ENCODE data around the gene GPS2. TPM values are rescaled to one million over a fixed set of nuclear protein-coding genes. Genes with fewer than 3 reads are reported as not detected.

Gene GPS2
- total and polyA plus RNA-seq, 2 donors (not counting 3 experiments of a cell fraction or from before 2014, with no cell fraction given), result 51.6 to 132 TPM

DNA sequence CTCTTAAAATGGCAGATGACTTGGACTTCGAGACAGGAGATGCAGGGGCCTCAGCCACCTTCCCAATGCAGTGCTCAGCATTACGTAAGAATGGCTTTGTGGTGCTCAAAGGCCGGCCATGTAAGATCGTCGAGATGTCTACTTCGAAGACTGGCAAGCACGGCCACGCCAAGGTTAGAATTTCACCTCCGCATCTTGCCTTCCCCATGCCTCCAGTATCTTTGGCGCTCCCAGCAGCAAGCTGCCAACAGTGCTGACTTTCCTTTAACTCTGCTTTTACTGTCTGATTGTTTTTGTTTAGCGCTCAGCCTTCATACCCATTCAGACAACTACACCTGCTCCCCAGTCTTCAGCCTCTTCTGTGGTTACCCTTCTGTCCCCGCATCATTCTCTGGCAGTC, 5.5 kb downstream of the GPS2 start:
- Histone ChIP-seq H3K4me1 (ENCODE audit: control insufficient read depth, extremely low read depth, insufficient read depth, low read length) (peaks cover 26% of the 10 kb centered on the region), H3K4me2 (ENCODE audit: insufficient read depth, low read length) (peak overlapping the region; percentile 80), H3K36me3 (ENCODE audit: control insufficient read depth in 2 of 2, extremely low read depth in 1 of 2, insufficient read depth in 2 of 2, low read length in 2 of 2) (peaks cover 31 to 35% of the 10 kb centered on the region in 2 experiments), H2AFZ (ENCODE audit: low read depth, low read length) (no peak overlapping the region), H4K20me1 (replicated peaks; ENCODE audit: control insufficient read depth, extremely low read depth, insufficient read depth, low read length) (peaks cover 4% of the 10 kb centered on the region), H3K9me3 (replicated peaks; ENCODE audit: control insufficient read depth, insufficient read depth, low read length) (no peaks in the 10 kb centered on the region), H3K27me3 (ENCODE audit: control insufficient read depth in 2 of 2, insufficient read depth in 2 of 2, low read length in 2 of 2) (no peaks in the 10 kb centered on the region), H3K79me2 (ENCODE audit: control insufficient read depth, insufficient read depth, low read length) (peaks cover 49% of the 10 kb centered on the region), H3K4me3 (replicated peaks in 1 of 3; ENCODE audit: insufficient read depth in 1 of 3, low read depth in 1 of 3, low read length in 3 of 3) (peak overlapping the region in 1 of 3 experiments; percentile 93), H3K9ac (replicated peaks; ENCODE audit: extremely low read depth, insufficient read depth, low read length) (no peak overlapping the region), H3K9me1 (replicated peaks; ENCODE audit: control insufficient read depth, extremely low read depth, insufficient read depth, low read length) (no peaks in the 10 kb centered on the region), H3K27ac (ENCODE audit: insufficient read depth, low read depth, low read length) (no peak overlapping the region)
- DNase-seq (ENCODE audit: low read depth, low spot score) (no peak), FAIRE-seq (no peak)
- intact Hi-C loops (cut with micrococcal nuclease), result no loop called here
- ChIA-PET CTCF (interaction anchor here (0.9 kb wide), 1 partner anchor 20 kb away, joined by 3 read pairs; the partner anchor contains the start of gene NEURL4), POLR2A (interaction anchor here (0.7 kb wide), 1 partner anchor 395 kb away, joined by 3 read pairs; the partner anchor contains the start of gene EFNB3)
- dilution Hi-C loops (cut with MboI; ENCODE audit: extremely low pct_ligation_motif_present, low sequenced_read_pairs), result no loop called here
- TF ChIP-seq EZH2 (IDR thresholded peaks at IDR 0.05; ENCODE audit: borderline replicate concordance, low read depth, low read length, severe bottlenecking) (no peak), CTCF (IDR thresholded peaks at IDR 0.05; ENCODE audit: extremely low read depth in 1 of 2, insufficient read depth in 1 of 2, low read depth in 1 of 2, low read length in 2 of 2) (no peak), POLR2AphosphoS5 (IDR thresholded peaks at IDR 0.05; ENCODE audit: insufficient read depth, low read depth, low read length) (no peak), FOS (IDR thresholded peaks at IDR 0.05; ENCODE audit: borderline replicate concordance, insufficient read depth, low read length) (no peak), MAX (IDR thresholded peaks at IDR 0.05; ENCODE audit: insufficient read depth, insufficient read length) (no peak), GATA2 (IDR thresholded peaks at IDR 0.05; ENCODE audit: insufficient read depth, insufficient read length, low read depth, low read length) (no peak), MYC (IDR thresholded peaks at IDR 0.05; ENCODE audit: low read depth, low read length) (no peak), POLR2A (IDR thresholded peaks at IDR 0.05; ENCODE audit: low read depth, low read length) (no peak), JUN (IDR thresholded peaks at IDR 0.05; ENCODE audit: borderline replicate concordance, insufficient read depth, insufficient read length, low read depth) (no peak)
- BruUV-seq (replicated peaks), result no TSS peak

All from endothelial cell of umbilical vein (primary cell).